Fibroblast of mammary gland (primary cell): Measurements from ENCODE around the gene SERPINA9.
"Not testable (repeated sequence)": the region's sequence is repeated elsewhere in the genome, so short reads cannot be mapped to it uniquely, and the experiment has no call there.

Experiments
- DNase-seq: peaks from one replicate; pipeline ENCODE4 v3.0.0-alpha.2; 2010; ENCODE audit warnings: low read depth
- H3K4me3 ChIP-seq: 2 replicates; pipeline ENCODE4 v1.5.1; 2011; ENCODE audit warnings: low read depth, mild to moderate bottlenecking, low read length, moderate library complexity; ENCODE audit not compliant: control insufficient read depth
- CTCF ChIP-seq: conservative IDR thresholded peaks from 2 replicates; pipeline ENCODE4 v1.5.1; 2011; ENCODE audit warnings: low read depth, low read length, inconsistent platforms; ENCODE audit not compliant: control insufficient read depth, insufficient read depth

Gene SERPINA9

GRCh38 chr14:94486883-94487282 is 10.9 kb upstream of the SERPINA9 start:
- no peak for DNase-seq
- TF ChIP-seq CTCF = no peak
- no peak overlapping the region for H3K4me3 ChIP-seq

GRCh38 chr14:94485944-94486841 is 10.2 kb upstream of the SERPINA9 start:
- H3K4me3 ChIP-seq = no peak overlapping the region
- DNase-seq = peak; percentile 62
- peak; percentile 98 for TF ChIP-seq CTCF

GRCh38 chr14:94484481-94484880 is 8.5 kb upstream of the SERPINA9 start:
- no peak for TF ChIP-seq CTCF
- no peak overlapping the region for H3K4me3 ChIP-seq
- no peak for DNase-seq

- no peak for TF ChIP-seq CTCF
- H3K4me3 ChIP-seq = no peak overlapping the region
- peak; percentile 40 for DNase-seq
These were observed 7.8 kb upstream of the SERPINA9 start for GRCh38 chr14:94483729-94484275.

GRCh38 chr14:94483071-94483451 is 7.1 kb upstream of the SERPINA9 start:
- TF ChIP-seq CTCF = no peak
- no peak for DNase-seq
- H3K4me3 ChIP-seq = no peak overlapping the region

- H3K4me3 ChIP-seq, DNase-seq: not testable (repeated sequence)
These were observed 6.4 kb upstream of the SERPINA9 start for GRCh38 chr14:94482132-94483070.
